H1 (cell line): Measurements from ENCODE around the gene CHST11. TPM values are rescaled to one million over a fixed set of nuclear protein-coding genes. Genes with fewer than 3 reads are reported as not detected.

Source experiments
- CTCF ChIA-PET: fragments of 300-600 bp; sonication (Branson Sonifier 250); formaldehyde crosslinking; loops from one replicate; lab custom pipeline; 2021; ENCODE audit not compliant: partially characterized antibody; lab: Charles Lee
- POLR2A ChIA-PET: fragments of 300-600 bp; sonication (Branson Sonifier 250); formaldehyde crosslinking; loops from one replicate; lab custom pipeline; 2021; ENCODE audit warnings: inconsistent platforms; ENCODE audit not compliant: partially characterized antibody; lab: Charles Lee
- DNase-seq, 2 experiments: peaks; one replicate each; pipeline versions ENCODE4 v3.0.0 to v3.0.0-alpha.2; 2010 to 2022; ENCODE audit warnings: low spot score in 2 of 2, low read depth in 1 of 2, mixed read lengths in 1 of 2
- FAIRE-seq: peaks from 2 replicates; lab custom pipeline; 2011; peaks lifted over from hg19 to GRCh38; lab: Jason Lieb, UNC
- H2AFZ ChIP-seq: 2 replicates; pipeline ENCODE4 v1.8.1; 2012; ENCODE audit warnings: low read length, inconsistent platforms
- H2AK5ac ChIP-seq: 2 replicates; pipeline ENCODE4 v1.6.1; 2013; ENCODE audit warnings: low read depth, low read length
- H2BK120ac ChIP-seq: replicated peaks from 2 replicates; pipeline ENCODE3; 2013; ENCODE audit warnings: low read depth, low read length, inconsistent platforms
- H2BK12ac ChIP-seq: 2 replicates; pipeline ENCODE4 v1.6.1; 2013; ENCODE audit warnings: low read depth, low read length
- H2BK15ac ChIP-seq: 2 replicates; pipeline ENCODE4 v1.6.1; 2013; ENCODE audit warnings: low read length
- H2BK20ac ChIP-seq: 2 replicates; pipeline ENCODE4 v1.6.1; 2013; ENCODE audit warnings: low read length
- H2BK5ac ChIP-seq: 2 replicates; pipeline ENCODE4 v1.6.1; 2013; ENCODE audit warnings: low read depth, low read length
- H3K14ac ChIP-seq: 2 replicates; pipeline ENCODE4 v1.6.1; 2013; ENCODE audit warnings: inconsistent platforms; ENCODE audit not compliant: insufficient read length
- H3K18ac ChIP-seq: 2 replicates; pipeline ENCODE4 v1.6.1; 2013; ENCODE audit warnings: low read length; ENCODE audit errors: extremely low read depth
- H3K23ac ChIP-seq: 2 replicates; pipeline ENCODE4 v1.6.1; 2013; ENCODE audit warnings: inconsistent platforms; ENCODE audit not compliant: insufficient read length
- H3K23me2 ChIP-seq: 2 replicates; pipeline ENCODE4 v1.6.1; 2013; ENCODE audit warnings: low read depth, low read length
- H3K27ac ChIP-seq: 2 replicates; pipeline ENCODE4 v1.6.1; 2011; ENCODE audit warnings: low read depth, low read length, inconsistent platforms
- H3K27me3 ChIP-seq, 4 experiments: replicated peaks in 1 of 4; 1 replicate in 1 of 4; 2 replicates in 3 of 4; pipeline versions ENCODE4 v1.6.1 to v1.8.1; 2011 to 2013; ENCODE audit warnings: low read length in 3 of 4, mild to moderate bottlenecking in 3 of 4, inconsistent platforms in 2 of 4, mixed read lengths in 2 of 4, moderate library complexity in 1 of 4; ENCODE audit not compliant: control insufficient read depth in 3 of 4, insufficient read depth in 3 of 4; ENCODE audit errors: extremely low read depth in 1 of 4
- H3K36me3 ChIP-seq, 4 experiments: 2 replicates each; pipeline versions ENCODE4 v1.6.1 to v1.8.1; 2011 to 2013; ENCODE audit warnings: mild to moderate bottlenecking in 4 of 4, low read length in 3 of 4, moderate library complexity in 2 of 4, control low read depth in 1 of 4, inconsistent platforms in 1 of 4; ENCODE audit not compliant: insufficient read depth in 4 of 4, control insufficient read depth in 2 of 4
- H3K4ac ChIP-seq: replicated peaks from 2 replicates; pipeline ENCODE3; 2013; ENCODE audit warnings: low read length, low read depth, mixed read lengths, inconsistent platforms; ENCODE audit not compliant: insufficient read length
- H3K4me1 ChIP-seq, 4 experiments: replicated peaks in 1 of 4; 1 replicate in 1 of 4; 2 replicates in 3 of 4; pipeline versions ENCODE4 v1.6.1 to v1.8.1; 2011 to 2013; ENCODE audit warnings: low read length in 3 of 4, inconsistent platforms in 2 of 4, mixed read lengths in 1 of 4; ENCODE audit not compliant: insufficient read depth in 4 of 4, control insufficient read depth in 3 of 4
- H3K4me2 ChIP-seq, 2 experiments: 2 replicates each; pipeline versions ENCODE4 v1.6.1 to v1.8.1; 2011 to 2013; ENCODE audit warnings: low read depth in 2 of 2, low read length in 2 of 2, control low read depth in 1 of 2, inconsistent platforms in 1 of 2, mild to moderate bottlenecking in 1 of 2; ENCODE audit not compliant: insufficient read depth in 1 of 2
- H3K4me3 ChIP-seq, 4 experiments: fragments of 200-600, 300-600 bp in 1 of 4; sonication (generic), shearing (Covaris generic), sonication (Bioruptor Twin) in 1 of 4; 2 replicates each; pipeline versions ENCODE4 v1.5.1 to v1.8.1; 2011 to 2016; ENCODE audit warnings: low read length in 4 of 4, low read depth in 3 of 4, control low read depth in 2 of 4, inconsistent platforms in 2 of 4, mild to moderate bottlenecking in 2 of 4, mixed read lengths in 1 of 4, moderate library complexity in 1 of 4; ENCODE audit not compliant: insufficient read depth in 2 of 4; ENCODE audit errors: extremely low read depth in 1 of 4
- H3K56ac ChIP-seq: replicated peaks from 2 replicates; pipeline ENCODE3; 2013; ENCODE audit warnings: low read depth, mild to moderate bottlenecking, mixed read lengths, low read length, inconsistent platforms; ENCODE audit not compliant: insufficient read length
- H3K79me1 ChIP-seq: 2 replicates; pipeline ENCODE4 v1.6.1; 2013; ENCODE audit warnings: low read depth, low read length, control low read depth
- H3K79me2 ChIP-seq, 2 experiments: 2 replicates each; pipeline versions ENCODE4 v1.6.1 to v1.8.1; 2012 to 2013; ENCODE audit warnings: low read length in 2 of 2, mild to moderate bottlenecking in 2 of 2, inconsistent platforms in 1 of 2; ENCODE audit not compliant: insufficient read depth in 2 of 2, control insufficient read depth in 1 of 2
- H3K9ac ChIP-seq, 4 experiments: replicated peaks in 1 of 4; 1 replicate in 1 of 4; 2 replicates in 3 of 4; pipeline versions ENCODE4 v1.6.1 to v1.8.1; 2011 to 2013; ENCODE audit warnings: low read depth in 3 of 4, low read length in 3 of 4, control low read depth in 2 of 4, mild to moderate bottlenecking in 2 of 4, moderate library complexity in 2 of 4, inconsistent platforms in 1 of 4; ENCODE audit errors: extremely low read depth in 1 of 4
- H3K9me3 ChIP-seq, 2 experiments: 2 replicates each; pipeline versions ENCODE4 v1.6.1 to v1.8.1; 2012 to 2013; ENCODE audit warnings: mild to moderate bottlenecking in 2 of 2, moderate library complexity in 2 of 2, control low read depth in 1 of 2, inconsistent platforms in 1 of 2, low read depth in 1 of 2, low read length in 1 of 2, mixed read lengths in 1 of 2; ENCODE audit not compliant: insufficient read depth in 2 of 2
- H4K20me1 ChIP-seq, 2 experiments: replicated peaks in 1 of 2; 2 replicates each; pipeline versions ENCODE3 to v1.8.1; 2011 to 2013; ENCODE audit warnings: inconsistent platforms in 2 of 2, low read length in 2 of 2, mild to moderate bottlenecking in 1 of 2; ENCODE audit not compliant: insufficient read depth in 2 of 2, control insufficient read depth in 1 of 2
- H4K5ac ChIP-seq: 2 replicates; pipeline ENCODE4 v1.6.1; 2013; ENCODE audit warnings: low read length, low read depth, mixed read lengths, inconsistent platforms; ENCODE audit not compliant: insufficient read length
- H4K8ac ChIP-seq: 2 replicates; pipeline ENCODE4 v1.8.0; 2013; ENCODE audit warnings: mild to moderate bottlenecking, moderate library complexity, low read length, inconsistent platforms; ENCODE audit not compliant: insufficient read depth; ENCODE audit errors: extremely low read depth
- H4K91ac ChIP-seq: replicated peaks from 2 replicates; pipeline ENCODE3; 2013; ENCODE audit warnings: low read length, mixed read lengths, inconsistent platforms; ENCODE audit not compliant: insufficient read length
- CBX8 ChIP-seq: fragments of 300-800, 300-1000 bp; sonication (generic); IDR thresholded peaks from 2 replicates; pipeline ENCODE4 v1.7.1; 2016; ENCODE audit warnings: low read depth, low read length, borderline replicate concordance
- CREB1 ChIP-seq: IDR thresholded peaks from 2 replicates; pipeline ENCODE4 v1.6.1; 2012; ENCODE audit warnings: inconsistent platforms
- EP300 ChIP-seq, 2 experiments: IDR thresholded peaks; 1 replicate in 1 of 2; 2 replicates in 1 of 2; pipeline ENCODE4 v1.6.1; 2011 to 2012; ENCODE audit warnings: low read depth in 2 of 2, low read length in 2 of 2, mild to moderate bottlenecking in 2 of 2, borderline replicate concordance in 1 of 2, inconsistent platforms in 1 of 2, moderate library complexity in 1 of 2
- RAD21 ChIP-seq, 2 experiments: IDR thresholded peaks in 1 of 2; conservative IDR thresholded peaks in 1 of 2; 2 replicates each; pipeline ENCODE4 v1.6.1; 2011; ENCODE audit warnings: low read depth in 2 of 2, low read length in 2 of 2, improper control_type of control experiment in 1 of 2, inconsistent platforms in 1 of 2, mild to moderate bottlenecking in 1 of 2, moderate library complexity in 1 of 2
- RXRA ChIP-seq: IDR thresholded peaks from 2 replicates; pipeline ENCODE4 v1.6.1; 2011; ENCODE audit warnings: low read depth, mild to moderate bottlenecking, low read length, moderate library complexity; ENCODE audit not compliant: insufficient read depth
- SP1 ChIP-seq: IDR thresholded peaks from 2 replicates; pipeline ENCODE4 v1.6.1; 2011; ENCODE audit warnings: low read depth, low read length
- WGBS, 2 experiments: shearing (Covaris generic) in 1 of 2; methylation state at CpG; one replicate each; pipeline versions ENCODE4 v1.1.6 to v1.1.7; 2013 to 2015; ENCODE audit warnings: low lambda C conversion rate in 2 of 2, mixed read lengths in 2 of 2, inconsistent platforms in 1 of 2, low coverage in 1 of 2, missing lambda C conversion rate in 1 of 2; ENCODE audit not compliant: insufficient replicate concordance in 2 of 2, insufficient coverage in 1 of 2, insufficient read length in 1 of 2; ENCODE audit errors: extremely low coverage in 1 of 2, missing lambda C conversion rate in 1 of 2; 5-methylcytosine and 5-hydroxymethylcytosine counted together
- polyA plus RNA-seq, 7 experiments: library from polyadenylated mRNA; depleted of rRNA in 3 of 7; stranded (reverse) in 5 of 7; unstranded in 2 of 7; fragments of >200 nt in 5 of 7; fragments of 200-250 nt in 2 of 7; gene quantifications; 1 replicate in 5 of 7; 2 replicates in 1 of 7; 4 replicates in 1 of 7; pipeline versions ENCODE4 v1.2.1 to v1.2.3, GENCODE V29; 2011 to 2013; ENCODE audit warnings: missing spikeins in 2 of 7, mixed read lengths in 2 of 7
- total RNA-seq: library from RNA; stranded (reverse); fragmentation: NEBNext Ultra II Directional; extraction: Animal tissue kit (Norgen Biotek cat#: 25700); gene quantifications from 2 replicates; pipeline ENCODE4 v1.2.1, GENCODE V29; 2021

CHST11 gene
- total and polyA plus RNA-seq, 2 of the 8 experiments (the other 6 are each of a cell fraction or from before 2014, with no cell fraction given): 14.4 to 20.8 TPM

- Histone ChIP-seq H2BK15ac (peak overlapping the region; percentile 73; the same call in 1 of the 2 replicates), H3K36me3 (no peaks in the 10 kb centered on the region), H3K18ac (peak overlapping the region; percentile 38; the same call in 1 of the 2 replicates), H3K14ac (no peak overlapping the region), H3K4me3 (no peak overlapping the region), H3K23ac (no peak overlapping the region), H2AK5ac (no peak overlapping the region), H2BK12ac (peak overlapping the region; percentile 85), H2BK20ac (no peak overlapping the region), H3K4me1 (peaks cover 4 to 16% (median 12%) of the 10 kb centered on the region in 4 experiments), H3K9me3 (no peaks in the 10 kb centered on the region), H3K4ac (peak overlapping the region; percentile 29), H3K27ac (0 out of 2 replicates have a peak overlapping the region, but pooled peaks have one; percentile 30), H2AFZ (no peak overlapping the region), H4K5ac (no peak overlapping the region), H3K9ac (no peak overlapping the region), H3K79me1 (no peaks in the 10 kb centered on the region), H4K91ac (no peak overlapping the region), H2BK5ac (peak overlapping the region; percentile 79; the same call in 1 of the 2 replicates), H3K23me2 (no peaks in the 10 kb centered on the region), H2BK120ac (no peak overlapping the region), H4K20me1 (no peaks in the 10 kb centered on the region), H4K8ac (peak overlapping the region; percentile 88), H3K56ac (no peak overlapping the region), H3K4me2 (peak overlapping the region in 1 of 2 experiments; percentile 19; a peak in 1 of 4 replicates), H3K27me3 (no peaks in the 10 kb centered on the region), H3K79me2 (no peaks in the 10 kb centered on the region)
- CTCF ChIA-PET: interaction anchor here (1.0 to 1.1 kb wide), 3 partner anchors 12 to 68 kb away, joined by 3 to 4 read pairs (median 3); no protein-coding TSS in a partner anchor
- DNase-seq: no peak
- POLR2A ChIA-PET: no interaction called here
- 81% methylated on average over 20 of the region's 21 CpGs; no CpG with 5 or more reads in 1 of the 2 experiments for WGBS, 2 experiments
- no peak for FAIRE-seq
- TF ChIP-seq CREB1: peak; percentile 71
- TF ChIP-seq RAD21 (IDR thresholded peaks at IDR 0.05 in 1 of 2, conservative IDR thresholded peaks at IDR 0.05 in 1 of 2; ENCODE audit: low read depth in 2 of 2, low read length in 2 of 2): 0 out of 4 replicates have a peak, but pooled peaks of 1 of the 2 experiments have one; percentile 8
- 0 out of 2 replicates have a peak, but pooled peaks have one; percentile 19 for TF ChIP-seq SP1
- no peak for TF ChIP-seq RXRA
- no peak for TF ChIP-seq EP300 (IDR thresholded peaks at IDR 0.05; ENCODE audit: borderline replicate concordance in 1 of 2, low read depth in 2 of 2, low read length in 2 of 2)
- no peak for TF ChIP-seq CBX8
Measured at GRCh38 chr12:104722601-104723534, 266.1 kb downstream of the CHST11 start.
